Activated CD8-positive, alpha-beta memory T cell treated with anti-CD3 and anti-CD28 coated beads, Interleukin-2, amount 50 U/mL, for 48 hours (primary cell): Measurements from ENCODE around the gene PRR5.

ENCODE experiments used
- DNase-seq: peaks from one replicate; pipeline ENCODE4 v3.0.0-alpha.2; 2020

Gene PRR5

GRCh38 chr22:44693756-44694155 is 8.2 kb upstream of the PRR5 start:
- DNase-seq: no peak

- DNase-seq: peak; percentile 96
Measured at GRCh38 chr22:44697423-44698141, 4.4 kb upstream of the PRR5 start.

GRCh38 chr22:44698531-44699421 is 3.2 kb upstream of the PRR5 start:
- no peak for DNase-seq

- no peak for DNase-seq
Measured at GRCh38 chr22:44700456-44700855, 1.5 kb upstream of the PRR5 start.

GRCh38 chr22:44701187-44701790 is 715 bp upstream of the PRR5 start:
- no peak for DNase-seq

DNA sequence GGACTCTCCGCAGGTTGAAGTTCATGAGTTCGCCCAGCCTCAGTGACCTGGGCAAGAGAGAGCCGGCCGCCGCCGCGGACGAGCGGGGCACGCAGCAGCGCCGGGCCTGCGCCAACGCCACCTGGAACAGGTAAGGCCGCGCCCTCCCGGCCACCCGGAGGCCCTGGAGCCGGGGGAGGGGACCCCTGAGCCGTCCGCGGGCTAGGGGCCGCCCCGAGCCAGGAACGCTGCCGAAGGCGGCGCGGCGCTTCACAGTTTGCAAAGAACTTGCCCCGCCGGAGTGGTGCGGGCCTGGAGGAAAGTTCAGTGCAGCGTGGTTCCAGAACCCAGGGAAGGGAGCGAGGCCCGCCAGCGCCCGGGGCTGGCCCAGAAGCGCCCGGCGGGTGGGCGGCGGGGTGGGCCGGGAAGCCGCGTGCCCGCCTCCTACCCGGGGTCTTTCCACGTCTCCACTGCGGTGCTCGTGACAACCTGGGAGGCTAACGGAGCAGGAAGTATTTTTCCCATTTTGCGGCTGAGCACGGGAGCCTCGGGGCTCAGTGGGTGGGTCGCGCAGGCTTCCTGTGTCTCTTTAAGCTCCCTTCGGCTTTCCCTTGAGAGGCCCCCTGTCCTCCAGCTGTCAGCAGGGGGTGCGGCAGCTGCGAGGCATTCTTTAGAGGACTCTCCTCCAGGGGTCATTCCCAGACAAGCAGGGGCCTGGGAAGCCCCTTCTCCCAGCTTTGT is 635 bp downstream of the PRR5 start:
- peak; percentile 70 for DNase-seq

- no peak for DNase-seq
Measured at GRCh38 chr22:44703255-44703870, 1.4 kb downstream of the PRR5 start.

DNA sequence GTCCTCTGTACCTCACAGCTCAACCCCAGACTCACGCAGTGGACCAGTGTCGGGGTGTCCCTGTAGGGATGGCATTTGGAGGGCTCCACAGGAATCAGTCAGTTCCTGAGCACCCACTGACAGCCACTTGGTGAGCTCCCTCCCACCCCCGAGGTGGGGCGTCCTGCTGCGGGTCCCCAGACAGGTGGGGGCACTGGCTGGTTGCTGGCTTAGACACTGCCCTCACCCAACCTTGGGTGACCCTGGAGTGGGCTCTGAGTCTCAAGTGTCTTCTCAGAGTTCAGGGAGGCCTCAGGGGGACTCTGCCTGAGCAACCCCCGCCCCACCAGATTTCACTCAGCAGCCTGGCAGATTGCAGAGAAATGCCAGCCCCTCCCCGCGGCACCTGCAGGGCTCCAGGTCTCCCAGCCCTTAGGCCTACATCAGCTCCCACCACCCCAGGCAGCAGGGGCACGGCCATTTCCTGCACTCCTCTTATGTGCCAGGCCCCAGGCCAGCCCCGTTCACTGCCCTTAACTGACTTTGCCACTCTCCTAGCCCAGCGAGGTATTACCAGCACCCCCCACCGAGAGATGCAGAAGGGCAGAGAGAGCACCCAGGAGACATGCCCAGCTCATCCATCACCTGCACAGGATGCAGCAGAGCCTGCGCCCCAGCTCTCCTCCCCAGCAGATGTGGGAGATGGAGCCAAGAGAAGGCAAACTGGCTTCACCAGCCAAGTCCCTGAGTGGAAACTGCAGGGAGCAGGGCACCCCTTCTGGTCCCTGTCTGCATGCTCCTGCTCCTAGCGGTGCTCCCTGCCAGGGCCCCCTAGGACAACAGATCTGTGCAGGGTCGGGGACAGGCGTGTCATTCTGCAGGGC is 2.4 kb downstream of the PRR5 start:
- DNase-seq: no peak

DNA sequence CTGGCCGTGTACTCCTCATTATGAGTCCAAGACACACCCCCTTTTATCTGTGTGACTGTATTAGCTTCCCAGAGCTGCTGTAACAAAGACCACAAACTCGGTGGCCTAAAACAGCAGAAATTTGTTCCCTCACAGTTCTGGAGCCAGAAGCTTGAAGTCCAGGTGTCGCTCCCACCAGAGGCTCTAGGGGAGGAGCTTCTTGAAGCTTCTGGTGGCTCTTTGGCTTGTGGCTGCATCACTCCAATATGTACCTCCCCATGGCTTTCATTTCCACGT is 3.0 kb downstream of the PRR5 start:
- DNase-seq: no peak

DNA sequence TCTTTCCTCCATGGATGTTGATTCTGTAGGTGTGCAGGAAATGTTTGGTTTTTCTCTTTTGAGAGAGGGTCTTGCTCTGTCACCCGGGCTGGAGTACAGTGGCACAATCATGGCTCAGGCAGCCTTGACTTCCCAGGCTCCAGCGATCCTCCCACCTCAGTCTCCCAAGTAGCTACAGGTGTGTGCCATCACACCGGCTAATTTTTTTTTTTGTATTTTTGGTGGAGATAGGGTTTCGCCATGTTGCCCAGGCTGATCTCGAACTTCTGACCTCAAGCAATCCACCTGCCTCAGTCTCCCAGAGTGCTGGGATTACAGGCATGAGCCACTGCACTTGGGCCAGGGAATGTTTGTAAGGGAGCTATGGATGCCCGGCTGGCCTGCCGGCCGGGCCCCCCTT is 4.5 kb downstream of the PRR5 start:
- no peak for DNase-seq

GRCh38 chr22:44707178-44707577 is 5.2 kb downstream of the PRR5 start:
- no peak for DNase-seq

- DNase-seq: no peak
Measured at GRCh38 chr22:44707752-44708151, 5.7 kb downstream of the PRR5 start.

DNA sequence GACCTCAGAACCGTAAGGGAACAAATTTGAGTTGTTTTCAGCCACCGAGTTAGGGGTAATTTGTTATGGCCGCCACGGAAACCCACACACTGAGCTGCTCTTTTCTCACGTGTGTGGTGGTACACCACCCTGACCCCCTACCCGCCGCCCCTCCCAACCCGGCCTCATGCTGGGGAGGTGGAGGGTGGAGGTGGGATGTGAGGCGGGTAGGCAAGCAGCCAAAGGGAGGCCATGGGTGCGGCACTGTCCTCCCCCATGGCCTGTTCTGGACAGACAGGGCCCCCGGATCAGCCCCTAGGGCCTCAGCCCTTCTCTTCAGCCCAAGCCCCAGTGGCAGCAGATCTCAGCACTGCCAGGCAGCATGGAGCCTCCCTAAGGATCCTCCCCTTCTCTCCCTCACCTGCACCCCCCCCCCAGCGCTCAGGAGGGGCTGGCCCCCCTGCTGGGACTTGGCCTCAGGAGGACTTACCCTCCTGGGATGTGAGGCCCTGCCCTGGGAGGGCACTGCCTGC is 7.9 kb downstream of the PRR5 start:
- DNase-seq: no peak

GRCh38 chr22:44710474-44711240 is 8.7 kb downstream of the PRR5 start:
- peak; percentile 79 for DNase-seq

DNA sequence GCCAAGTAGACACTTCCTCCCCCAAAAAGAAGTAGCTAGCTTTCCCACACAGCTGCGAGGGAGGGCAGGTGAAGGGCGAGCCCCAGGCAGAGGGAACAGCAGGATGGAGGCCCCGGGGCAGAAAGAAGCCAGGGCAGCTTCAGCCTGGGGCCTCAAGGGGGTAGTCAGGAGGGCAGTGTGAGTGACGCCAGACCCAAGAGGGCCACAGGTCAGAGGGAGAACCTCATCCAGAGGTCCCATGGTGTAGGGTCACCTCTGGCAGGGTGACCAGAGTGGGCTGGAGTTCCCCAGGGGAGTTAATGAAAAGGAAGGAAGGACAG is 9.2 kb downstream of the PRR5 start:
- no peak for DNase-seq

GRCh38 chr22:44711690-44712555 is 9.9 kb downstream of the PRR5 start:
- no peak for DNase-seq

DNA sequence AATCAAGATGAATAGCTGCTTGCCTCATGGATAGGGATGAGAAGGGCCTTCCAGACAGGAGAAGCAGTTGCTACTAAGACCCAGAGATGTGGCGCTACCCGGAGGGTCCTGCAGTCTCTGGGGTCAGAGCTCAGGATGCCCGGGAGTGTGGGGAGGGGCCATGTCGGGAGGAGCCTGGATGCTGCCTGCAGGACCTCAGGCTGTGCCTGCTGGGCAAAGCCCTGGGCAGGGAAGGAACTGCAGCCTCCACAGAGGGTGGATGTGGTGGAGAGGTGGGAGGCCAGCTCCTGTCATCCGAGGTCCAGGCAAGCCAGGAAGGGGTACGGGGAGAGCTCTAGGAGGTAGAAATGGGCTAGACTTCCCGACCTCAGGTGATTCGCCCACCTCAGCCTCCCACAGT is 11.0 kb downstream of the PRR5 start:
- DNase-seq: no peak

DNA sequence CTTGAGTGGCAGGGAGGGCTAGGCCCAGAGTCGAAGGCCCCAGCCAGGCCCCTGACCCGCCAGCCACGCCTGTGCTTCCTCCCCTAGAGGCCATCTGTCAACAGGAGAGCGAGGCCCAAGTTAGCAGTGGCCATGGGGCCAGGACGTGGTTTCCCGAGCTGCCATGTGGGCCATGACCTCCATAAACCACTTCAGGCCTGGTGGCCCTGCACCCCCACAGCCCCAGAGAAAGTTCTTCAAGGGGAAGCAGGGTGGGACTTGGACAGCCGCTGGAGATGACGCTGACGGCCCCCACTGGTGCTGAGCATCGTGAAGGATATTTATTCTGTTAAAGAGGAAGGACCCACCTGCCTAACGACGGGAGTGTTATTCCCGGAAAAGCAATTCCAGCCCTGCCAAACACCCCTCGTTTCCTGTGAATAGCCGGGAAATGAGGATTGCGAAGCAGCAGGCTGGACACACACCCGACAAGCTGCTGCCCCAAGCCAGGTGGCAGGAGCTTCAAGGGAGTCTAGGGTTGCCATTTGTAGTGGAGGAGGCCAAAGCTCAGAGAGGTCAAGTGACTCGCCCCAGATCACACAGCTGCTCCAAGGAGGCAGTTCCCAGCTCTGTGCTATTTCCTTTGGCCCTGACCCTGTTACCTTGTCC is 12.8 kb downstream of the PRR5 start:
- no peak for DNase-seq

DNA sequence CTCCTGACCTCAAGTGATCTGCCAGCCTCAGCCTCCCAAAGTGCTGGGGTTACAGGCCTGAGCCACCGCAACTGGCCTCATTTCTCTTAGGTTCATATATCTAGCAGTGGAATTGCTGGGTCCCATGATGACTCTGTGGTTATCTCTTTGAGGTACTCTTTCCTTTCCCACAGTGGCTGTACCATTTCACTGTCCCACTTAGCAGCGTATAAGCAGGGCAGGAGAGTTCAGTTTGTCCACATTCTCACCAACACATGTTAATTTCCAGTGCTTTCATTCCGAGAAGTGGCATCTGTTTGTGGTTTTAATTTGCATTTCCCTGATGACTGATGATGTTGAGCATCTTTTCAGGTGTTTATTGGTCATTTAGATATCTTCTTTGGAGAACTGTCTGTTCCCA is 16.4 kb downstream of the PRR5 start:
- no peak for DNase-seq
